K562 (cell line): Measurements from ENCODE around the gene OR7G1. TPM values are rescaled to one million over a fixed set of nuclear protein-coding genes. Genes with fewer than 3 reads are reported as not detected.
A peak's percentile ranks its signal among the peaks of the same experiment; 100 is the strongest.

ENCODE experiments used
- CBX3 ChIP-seq, 2 experiments: IDR thresholded peaks; 1 replicate in 1 of 2; 2 replicates in 1 of 2; pipeline ENCODE4 v1.6.1; 2012; ENCODE audit warnings: inconsistent platforms in 2 of 2, low read length in 2 of 2, borderline replicate concordance in 1 of 2, control low read depth in 1 of 2
- HDAC6 ChIP-seq: IDR thresholded peaks from 2 replicates; pipeline ENCODE4 v1.6.1; 2012; ENCODE audit warnings: low read depth, mild to moderate bottlenecking, control low read depth, inconsistent platforms, low read length, moderate library complexity
- KLF1 ChIP-seq: fragments of 450-650 bp; IDR thresholded peaks from 2 replicates; pipeline ENCODE4 v1.6.1; 2016; ENCODE audit warnings: missing genetic modification characterization, missing compliant biosample characterization
- MEIS2 ChIP-seq: fragments of 450-650 bp; IDR thresholded peaks from 2 replicates; pipeline ENCODE4 v1.6.1; 2014; ENCODE audit warnings: mild to moderate bottlenecking; ENCODE audit not compliant: partially characterized antibody
- MTA3 ChIP-seq: fragments of 450-650 bp; formaldehyde crosslinking; IDR thresholded peaks from 2 replicates; pipeline ENCODE4 v1.6.1; 2017; ENCODE audit warnings: mild to moderate bottlenecking, borderline replicate concordance
- NFE2L1 ChIP-seq: fragments of 450-650 bp; IDR thresholded peaks from 2 replicates; pipeline ENCODE4 v1.6.1; 2016; ENCODE audit warnings: missing genetic modification characterization, low read depth, mild to moderate bottlenecking, missing compliant biosample characterization, moderate library complexity, borderline replicate concordance
- SMARCB1 ChIP-seq: IDR thresholded peaks from 2 replicates; pipeline ENCODE4 v1.6.1; 2011; ENCODE audit warnings: improper control_type of control experiment, low read depth; ENCODE audit not compliant: insufficient read length
- ZNF518B ChIP-seq: fragments of 250-450 bp; sonication (Bioruptor Pico); IDR thresholded peaks from 2 replicates; pipeline ENCODE4 v1.5.0; 2021; ENCODE audit warnings: mild to moderate bottlenecking, moderate library complexity
- polyA plus RNA-seq, 8 experiments: library from polyadenylated mRNA; depleted of rRNA in 4 of 8; stranded (reverse) in 5 of 8; unstranded in 3 of 8; fragments of >200 nt; fragmentation: Nextera tagmentation in 2 of 8; fragmentation: Illumina TruSeq in 1 of 8; extraction: Ambion mirVana in 2 of 8; extraction: Trizol in 1 of 8; gene quantifications; 2 replicates each; pipeline versions ENCODE4 v1.2.1 to v1.2.3, GENCODE V29; 2011 to 2014; ENCODE audit warnings: inconsistent platforms in 1 of 8, missing spikeins in 1 of 8
- total RNA-seq, 7 experiments: library from RNA; depleted of rRNA in 6 of 7; stranded (reverse); fragments of >200 nt in 6 of 7; fragmentation: Illumina TruSeq in 2 of 7; extraction: Trizol in 2 of 7; gene quantifications; 2 replicates each; pipeline versions ENCODE4 v1.2.1 to v1.2.3, GENCODE V29; 2011 to 2021; ENCODE audit warnings: low replicate concordance in 1 of 7
- TF ChIP-seq, protein P1 (sequence below): fragments of 200-600 bp; sonication (generic); IDR thresholded peaks from one replicate; pipeline ENCODE4 v1.6.1; 2012; ENCODE audit warnings: mild to moderate bottlenecking, low read depth, low read length, inconsistent platforms
- TF ChIP-seq, protein P2 (sequence below): fragments of 250-450 bp; sonication (Bioruptor Pico); IDR thresholded peaks from 2 replicates; pipeline ENCODE4 v1.4.0; 2020

Gene OR7G1
- total and polyA plus RNA-seq, 9 of the 15 experiments (the other 6 are each of a cell fraction or from before 2014, with no cell fraction given): not detected

DNA sequence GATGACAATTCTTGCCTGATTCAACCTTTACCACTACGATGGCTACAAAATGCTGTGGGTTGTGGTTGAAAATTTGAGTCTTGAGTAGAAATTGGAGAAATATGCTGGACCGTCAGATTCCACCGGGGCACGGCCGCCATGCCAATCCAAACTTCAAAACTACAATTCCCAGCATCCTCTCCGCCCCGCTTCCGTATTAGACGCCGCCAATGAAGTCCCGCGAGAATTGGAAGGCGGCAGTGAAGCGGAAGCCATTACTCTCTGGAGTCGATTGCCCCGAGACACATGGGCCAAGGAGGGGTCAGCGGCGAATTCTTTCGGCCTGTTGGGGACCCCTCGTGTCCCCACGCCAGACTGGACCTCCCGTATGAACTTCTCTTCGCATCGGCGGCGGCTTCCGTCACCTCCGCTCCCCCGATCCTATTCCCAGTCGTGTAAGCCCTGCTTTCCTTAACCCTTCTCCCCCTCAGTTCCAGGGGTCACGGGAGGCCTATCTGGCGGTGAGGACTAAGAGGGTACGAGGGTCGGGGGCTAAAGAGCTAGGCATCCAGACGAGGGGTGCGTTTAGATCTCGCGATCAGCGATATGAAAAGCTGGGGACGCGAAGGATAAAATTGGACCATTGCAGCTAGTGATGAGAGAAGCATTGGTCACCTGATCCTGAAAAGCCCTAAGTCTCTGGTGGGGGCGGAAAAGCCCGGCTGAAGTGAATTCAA lies 24.8 kb upstream of the OR7G1 start, which contains the start of gene ZNF317 (continued):
- TF ChIP-seq, protein P1, sequence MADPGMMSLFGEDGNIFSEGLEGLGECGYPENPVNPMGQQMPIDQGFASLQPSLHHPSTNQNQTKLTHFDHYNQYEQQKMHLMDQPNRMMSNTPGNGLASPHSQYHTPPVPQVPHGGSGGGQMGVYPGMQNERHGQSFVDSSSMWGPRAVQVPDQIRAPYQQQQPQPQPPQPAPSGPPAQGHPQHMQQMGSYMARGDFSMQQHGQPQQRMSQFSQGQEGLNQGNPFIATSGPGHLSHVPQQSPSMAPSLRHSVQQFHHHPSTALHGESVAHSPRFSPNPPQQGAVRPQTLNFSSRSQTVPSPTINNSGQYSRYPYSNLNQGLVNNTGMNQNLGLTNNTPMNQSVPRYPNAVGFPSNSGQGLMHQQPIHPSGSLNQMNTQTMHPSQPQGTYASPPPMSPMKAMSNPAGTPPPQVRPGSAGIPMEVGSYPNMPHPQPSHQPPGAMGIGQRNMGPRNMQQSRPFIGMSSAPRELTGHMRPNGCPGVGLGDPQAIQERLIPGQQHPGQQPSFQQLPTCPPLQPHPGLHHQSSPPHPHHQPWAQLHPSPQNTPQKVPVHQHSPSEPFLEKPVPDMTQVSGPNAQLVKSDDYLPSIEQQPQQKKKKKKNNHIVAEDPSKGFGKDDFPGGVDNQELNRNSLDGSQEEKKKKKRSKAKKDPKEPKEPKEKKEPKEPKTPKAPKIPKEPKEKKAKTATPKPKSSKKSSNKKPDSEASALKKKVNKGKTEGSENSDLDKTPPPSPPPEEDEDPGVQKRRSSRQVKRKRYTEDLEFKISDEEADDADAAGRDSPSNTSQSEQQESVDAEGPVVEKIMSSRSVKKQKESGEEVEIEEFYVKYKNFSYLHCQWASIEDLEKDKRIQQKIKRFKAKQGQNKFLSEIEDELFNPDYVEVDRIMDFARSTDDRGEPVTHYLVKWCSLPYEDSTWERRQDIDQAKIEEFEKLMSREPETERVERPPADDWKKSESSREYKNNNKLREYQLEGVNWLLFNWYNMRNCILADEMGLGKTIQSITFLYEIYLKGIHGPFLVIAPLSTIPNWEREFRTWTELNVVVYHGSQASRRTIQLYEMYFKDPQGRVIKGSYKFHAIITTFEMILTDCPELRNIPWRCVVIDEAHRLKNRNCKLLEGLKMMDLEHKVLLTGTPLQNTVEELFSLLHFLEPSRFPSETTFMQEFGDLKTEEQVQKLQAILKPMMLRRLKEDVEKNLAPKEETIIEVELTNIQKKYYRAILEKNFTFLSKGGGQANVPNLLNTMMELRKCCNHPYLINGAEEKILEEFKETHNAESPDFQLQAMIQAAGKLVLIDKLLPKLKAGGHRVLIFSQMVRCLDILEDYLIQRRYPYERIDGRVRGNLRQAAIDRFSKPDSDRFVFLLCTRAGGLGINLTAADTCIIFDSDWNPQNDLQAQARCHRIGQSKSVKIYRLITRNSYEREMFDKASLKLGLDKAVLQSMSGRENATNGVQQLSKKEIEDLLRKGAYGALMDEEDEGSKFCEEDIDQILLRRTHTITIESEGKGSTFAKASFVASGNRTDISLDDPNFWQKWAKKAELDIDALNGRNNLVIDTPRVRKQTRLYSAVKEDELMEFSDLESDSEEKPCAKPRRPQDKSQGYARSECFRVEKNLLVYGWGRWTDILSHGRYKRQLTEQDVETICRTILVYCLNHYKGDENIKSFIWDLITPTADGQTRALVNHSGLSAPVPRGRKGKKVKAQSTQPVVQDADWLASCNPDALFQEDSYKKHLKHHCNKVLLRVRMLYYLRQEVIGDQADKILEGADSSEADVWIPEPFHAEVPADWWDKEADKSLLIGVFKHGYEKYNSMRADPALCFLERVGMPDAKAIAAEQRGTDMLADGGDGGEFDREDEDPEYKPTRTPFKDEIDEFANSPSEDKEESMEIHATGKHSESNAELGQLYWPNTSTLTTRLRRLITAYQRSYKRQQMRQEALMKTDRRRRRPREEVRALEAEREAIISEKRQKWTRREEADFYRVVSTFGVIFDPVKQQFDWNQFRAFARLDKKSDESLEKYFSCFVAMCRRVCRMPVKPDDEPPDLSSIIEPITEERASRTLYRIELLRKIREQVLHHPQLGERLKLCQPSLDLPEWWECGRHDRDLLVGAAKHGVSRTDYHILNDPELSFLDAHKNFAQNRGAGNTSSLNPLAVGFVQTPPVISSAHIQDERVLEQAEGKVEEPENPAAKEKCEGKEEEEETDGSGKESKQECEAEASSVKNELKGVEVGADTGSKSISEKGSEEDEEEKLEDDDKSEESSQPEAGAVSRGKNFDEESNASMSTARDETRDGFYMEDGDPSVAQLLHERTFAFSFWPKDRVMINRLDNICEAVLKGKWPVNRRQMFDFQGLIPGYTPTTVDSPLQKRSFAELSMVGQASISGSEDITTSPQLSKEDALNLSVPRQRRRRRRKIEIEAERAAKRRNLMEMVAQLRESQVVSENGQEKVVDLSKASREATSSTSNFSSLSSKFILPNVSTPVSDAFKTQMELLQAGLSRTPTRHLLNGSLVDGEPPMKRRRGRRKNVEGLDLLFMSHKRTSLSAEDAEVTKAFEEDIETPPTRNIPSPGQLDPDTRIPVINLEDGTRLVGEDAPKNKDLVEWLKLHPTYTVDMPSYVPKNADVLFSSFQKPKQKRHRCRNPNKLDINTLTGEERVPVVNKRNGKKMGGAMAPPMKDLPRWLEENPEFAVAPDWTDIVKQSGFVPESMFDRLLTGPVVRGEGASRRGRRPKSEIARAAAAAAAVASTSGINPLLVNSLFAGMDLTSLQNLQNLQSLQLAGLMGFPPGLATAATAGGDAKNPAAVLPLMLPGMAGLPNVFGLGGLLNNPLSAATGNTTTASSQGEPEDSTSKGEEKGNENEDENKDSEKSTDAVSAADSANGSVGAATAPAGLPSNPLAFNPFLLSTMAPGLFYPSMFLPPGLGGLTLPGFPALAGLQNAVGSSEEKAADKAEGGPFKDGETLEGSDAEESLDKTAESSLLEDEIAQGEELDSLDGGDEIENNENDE: no peak
- TF ChIP-seq MEIS2: peak; percentile 66
- TF ChIP-seq HDAC6: no peak
- no peak for TF ChIP-seq KLF1 (tag)
- no peak for TF ChIP-seq SMARCB1
- TF ChIP-seq MTA3: no peak; the same call in 1 of the 2 replicates
- no peak for TF ChIP-seq ZNF518B (CRISPR knock-in tag)
- no peak for TF ChIP-seq CBX3 (IDR thresholded peaks at IDR 0.05; ENCODE audit: borderline replicate concordance in 1 of 2, low read length in 2 of 2)
- TF ChIP-seq, protein P2, sequence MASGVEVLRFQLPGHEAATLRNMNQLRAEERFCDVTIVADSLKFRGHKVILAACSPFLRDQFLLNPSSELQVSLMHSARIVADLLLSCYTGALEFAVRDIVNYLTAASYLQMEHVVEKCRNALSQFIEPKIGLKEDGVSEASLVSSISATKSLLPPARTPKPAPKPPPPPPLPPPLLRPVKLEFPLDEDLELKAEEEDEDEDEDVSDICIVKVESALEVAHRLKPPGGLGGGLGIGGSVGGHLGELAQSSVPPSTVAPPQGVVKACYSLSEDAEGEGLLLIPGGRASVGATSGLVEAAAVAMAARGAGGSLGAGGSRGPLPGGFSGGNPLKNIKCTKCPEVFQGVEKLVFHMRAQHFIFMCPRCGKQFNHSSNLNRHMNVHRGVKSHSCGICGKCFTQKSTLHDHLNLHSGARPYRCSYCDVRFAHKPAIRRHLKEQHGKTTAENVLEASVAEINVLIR (CRISPR knock-in tag): 0 out of 2 replicates have a peak, but pooled peaks have one; percentile 35
- TF ChIP-seq NFE2L1 (tag): no peak
